ENCODE measurements around the gene VCX. TPM values are rescaled to one million over a fixed set of nuclear protein-coding genes. Genes with fewer than 3 reads are reported as not detected.

VCX gene
- total RNA-seq, 1 donor: not detected

DNA sequence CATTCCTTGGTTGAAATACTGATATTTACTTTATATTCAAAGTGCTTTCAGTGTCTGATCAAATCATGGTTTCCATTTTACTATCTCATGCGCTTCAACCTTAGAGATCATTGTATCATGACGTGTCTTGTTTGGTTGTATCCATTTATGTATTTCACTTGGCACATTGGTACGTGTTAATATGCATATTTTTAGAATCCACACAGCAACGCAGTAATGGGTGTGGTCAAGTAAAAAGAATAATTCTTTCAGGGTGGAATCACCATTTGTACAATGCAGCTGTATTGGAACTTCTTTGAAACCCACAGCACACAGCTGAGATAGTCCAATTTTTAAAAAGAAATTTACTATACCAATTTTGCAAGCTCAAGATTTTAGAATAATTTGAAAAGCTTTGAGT is 29.1 kb downstream of the VCX start:
- no peak for DNase-seq (ENCODE audit: low read depth)
- no peak overlapping the region for H3K4me3 ChIP-seq (ENCODE audit: low read depth, low read length)
- TF ChIP-seq, protein P1, sequence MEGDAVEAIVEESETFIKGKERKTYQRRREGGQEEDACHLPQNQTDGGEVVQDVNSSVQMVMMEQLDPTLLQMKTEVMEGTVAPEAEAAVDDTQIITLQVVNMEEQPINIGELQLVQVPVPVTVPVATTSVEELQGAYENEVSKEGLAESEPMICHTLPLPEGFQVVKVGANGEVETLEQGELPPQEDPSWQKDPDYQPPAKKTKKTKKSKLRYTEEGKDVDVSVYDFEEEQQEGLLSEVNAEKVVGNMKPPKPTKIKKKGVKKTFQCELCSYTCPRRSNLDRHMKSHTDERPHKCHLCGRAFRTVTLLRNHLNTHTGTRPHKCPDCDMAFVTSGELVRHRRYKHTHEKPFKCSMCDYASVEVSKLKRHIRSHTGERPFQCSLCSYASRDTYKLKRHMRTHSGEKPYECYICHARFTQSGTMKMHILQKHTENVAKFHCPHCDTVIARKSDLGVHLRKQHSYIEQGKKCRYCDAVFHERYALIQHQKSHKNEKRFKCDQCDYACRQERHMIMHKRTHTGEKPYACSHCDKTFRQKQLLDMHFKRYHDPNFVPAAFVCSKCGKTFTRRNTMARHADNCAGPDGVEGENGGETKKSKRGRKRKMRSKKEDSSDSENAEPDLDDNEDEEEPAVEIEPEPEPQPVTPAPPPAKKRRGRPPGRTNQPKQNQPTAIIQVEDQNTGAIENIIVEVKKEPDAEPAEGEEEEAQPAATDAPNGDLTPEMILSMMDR (IDR thresholded peaks at IDR 0.05; ENCODE audit: insufficient read depth, low read length): no peak

DNA sequence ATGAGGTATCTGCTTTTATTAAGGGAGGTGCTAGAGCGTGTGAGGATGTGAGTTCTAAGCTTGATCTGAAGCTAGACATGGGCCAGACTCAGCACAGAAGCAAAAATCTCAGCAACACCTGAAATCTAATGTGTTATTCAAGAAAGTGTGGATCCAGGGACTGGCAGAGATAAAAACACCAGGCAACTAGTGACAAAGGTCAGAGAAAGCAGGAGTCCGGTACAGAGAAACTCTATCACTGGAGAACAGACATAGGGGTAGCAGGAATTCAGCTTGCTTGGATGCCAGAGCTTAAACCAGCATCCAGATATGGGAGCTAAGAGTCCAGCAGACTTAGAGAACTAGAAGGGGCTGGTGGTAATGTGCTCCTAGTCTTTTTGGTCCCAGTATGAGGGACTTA is 34.0 kb downstream of the VCX start:
- no peak overlapping the region for H3K4me3 ChIP-seq (ENCODE audit: low read depth, low read length)
- no peak for DNase-seq (ENCODE audit: low read depth)
- TF ChIP-seq, protein P1 (IDR thresholded peaks at IDR 0.05; ENCODE audit: insufficient read depth, low read length): no peak

DNA sequence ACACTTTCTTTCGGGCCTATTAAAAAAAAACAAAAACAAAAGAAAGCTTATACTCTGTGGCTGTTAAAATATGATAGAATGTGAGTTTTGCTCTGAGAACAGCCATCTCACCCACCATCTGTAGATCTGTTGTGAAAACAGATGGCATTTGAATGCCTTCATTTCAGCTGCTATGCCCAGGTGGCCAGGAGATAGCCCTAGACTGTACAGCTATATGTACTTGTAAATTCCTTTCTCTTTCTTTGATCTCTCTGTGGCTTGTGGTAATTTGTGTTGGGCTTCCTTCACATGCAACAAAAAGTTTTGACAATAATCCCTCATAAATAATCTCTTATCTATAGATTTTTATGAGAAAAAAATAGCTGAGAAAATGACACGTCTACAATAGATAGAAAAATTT is 46.2 kb downstream of the VCX start:
- no peak overlapping the region for H3K4me3 ChIP-seq (ENCODE audit: low read depth, low read length)
- DNase-seq (ENCODE audit: low read depth): no peak
- TF ChIP-seq, protein P1 (IDR thresholded peaks at IDR 0.05; ENCODE audit: insufficient read depth, low read length): no peak

DNA sequence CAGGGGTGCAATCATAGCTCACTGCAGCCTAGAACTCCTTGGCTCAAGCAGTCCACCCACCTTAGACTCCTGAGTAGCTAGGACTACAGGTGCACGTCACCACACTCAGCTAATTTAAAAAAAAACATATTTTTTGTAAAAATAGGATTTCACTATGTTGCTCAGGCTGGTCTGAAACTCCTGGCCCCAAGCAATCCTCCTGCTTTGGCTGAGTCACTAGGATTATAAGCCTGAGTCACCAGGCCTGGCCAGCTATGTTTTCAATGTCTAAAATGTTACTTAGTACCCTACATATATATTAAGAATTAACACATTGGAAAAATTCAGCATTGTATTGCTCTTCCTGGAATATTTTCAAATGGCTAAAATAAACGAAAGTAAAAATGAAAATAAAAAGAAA is 46.7 kb downstream of the VCX start:
- TF ChIP-seq, protein P1 (IDR thresholded peaks at IDR 0.05; ENCODE audit: insufficient read depth, low read length): no peak
- H3K4me3 ChIP-seq (ENCODE audit: low read depth, low read length): no peak overlapping the region
- DNase-seq (ENCODE audit: low read depth): no peak

DNA sequence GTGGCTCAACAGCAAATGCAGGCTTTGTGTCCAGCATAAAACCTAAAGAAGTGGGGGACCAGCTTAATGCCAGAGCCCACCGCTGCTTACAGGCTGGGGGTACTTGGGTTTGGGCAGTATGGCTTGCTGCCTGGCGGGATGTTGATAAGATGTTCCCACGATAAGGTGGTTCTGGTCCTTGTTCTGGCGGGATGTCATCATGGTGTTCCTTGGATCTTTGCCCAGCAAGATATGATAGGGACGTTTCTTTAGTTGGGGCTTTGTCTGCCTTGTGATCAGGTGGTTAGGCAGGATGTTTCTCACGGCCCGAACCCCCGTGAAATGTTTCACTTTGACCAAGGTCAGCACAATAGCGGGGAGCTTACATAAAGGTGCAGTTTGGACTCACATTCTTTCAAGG is 49.0 kb downstream of the VCX start:
- no peak overlapping the region for H3K4me3 ChIP-seq (ENCODE audit: low read depth, low read length)
- DNase-seq (ENCODE audit: low read depth): no peak
- TF ChIP-seq, protein P1 (IDR thresholded peaks at IDR 0.05; ENCODE audit: insufficient read depth, low read length): no peak

Other genes starting within 250 kb of the VCX start
- gene PNPLA4, start 84.2 kb downstream of the VCX start, total RNA-seq (ENCODE audit: low replicate concordance): 1.5 and 14.2 TPM in 2 replicates

All from fibroblast of the aortic adventitia (primary cell).